Cerebellar nuclear complex (tissue), 1 donor: ENCODE data around the gene LMCD1.

ENCODE experiments used
- DNase-seq, 2 experiments: peaks; one replicate each; lab custom pipeline; 2025; lab: John Stamatoyannopoulos, UW

Gene LMCD1

GRCh38 chr3:8501371-8502131 lies at the start of gene LMCD1:
TSS of gene LMCD1 (plus strand) at chr3:8501823. CDS start at chr3:8501939, 116 bp downstream.
- DNase-seq, result peak; percentile 26 to 63

GRCh38 chr3:8452112-8452511 lies 49.5 kb upstream of the LMCD1 start:
- DNase-seq, result no peak

GRCh38 chr3:8453153-8453552 lies 48.5 kb upstream of the LMCD1 start:
- no peak for DNase-seq

- DNase-seq, result no peak
These were observed 45.9 kb upstream of the LMCD1 start for GRCh38 chr3:8455526-8456411.

- no peak for DNase-seq
These were observed 45.2 kb upstream of the LMCD1 start for GRCh38 chr3:8456412-8456811.

GRCh38 chr3:8457039-8457438 lies 44.6 kb upstream of the LMCD1 start:
- no peak for DNase-seq

- no peak for DNase-seq
These were observed 43.4 kb upstream of the LMCD1 start for GRCh38 chr3:8458238-8458661.

- DNase-seq, result no peak
These were observed 42.9 kb upstream of the LMCD1 start for GRCh38 chr3:8458711-8459110.

GRCh38 chr3:8460050-8460708 lies 41.4 kb upstream of the LMCD1 start:
- DNase-seq, result no peak

- DNase-seq, result no peak
These were observed 40.7 kb upstream of the LMCD1 start for GRCh38 chr3:8460815-8461456.

- DNase-seq, result no peak
These were observed 37.0 kb upstream of the LMCD1 start for GRCh38 chr3:8464668-8465067.

GRCh38 chr3:8466526-8466925 lies 35.1 kb upstream of the LMCD1 start:
- DNase-seq, result no peak

GRCh38 chr3:8470801-8471200 lies 30.8 kb upstream of the LMCD1 start:
- no peak for DNase-seq

- no peak for DNase-seq
These were observed 29.1 kb upstream of the LMCD1 start for GRCh38 chr3:8472549-8472948.

GRCh38 chr3:8473029-8473428 lies 28.6 kb upstream of the LMCD1 start:
- no peak for DNase-seq

GRCh38 chr3:8473990-8474389 lies 27.6 kb upstream of the LMCD1 start:
- no peak for DNase-seq

GRCh38 chr3:8474991-8475390 lies 26.6 kb upstream of the LMCD1 start:
- DNase-seq, result no peak

- no peak for DNase-seq
These were observed 20.9 kb upstream of the LMCD1 start for GRCh38 chr3:8480699-8481098.

GRCh38 chr3:8481380-8481779 lies 20.2 kb upstream of the LMCD1 start:
- DNase-seq, result no peak

- no peak for DNase-seq
These were observed 19.4 kb upstream of the LMCD1 start for GRCh38 chr3:8482263-8482662.

- no peak for DNase-seq
These were observed 18.5 kb upstream of the LMCD1 start for GRCh38 chr3:8482960-8483665.
